ENCODE data around the gene FAM227B.

- TF ChIP-seq CTCF (conservative IDR thresholded peaks at IDR 0.05; ENCODE audit: low read length) (no peak), EZH2phosphoT487 (IDR thresholded peaks at IDR 0.05; ENCODE audit: borderline replicate concordance) (no peak)
These were observed 324.4 kb downstream of the FAM227B start for GRCh38 chr15:49296258-49296657.

Data from Loucy (cell line).